ENCODE results near the gene MOB3B. TPM values are rescaled to one million over a fixed set of nuclear protein-coding genes. Genes with fewer than 3 reads are reported as not detected.

The MOB3B gene
- total RNA-seq, 4 donors from 2014 or later, result 8.2 to 16.5 (median 10.5) TPM

GRCh38 chr9:27535701-27536118 is 6.1 kb upstream of the MOB3B start:
- DNase-seq (ENCODE audit: low spot score in 2 of 2), result no peak
- no peak overlapping the region for H3K4me3 ChIP-seq (ENCODE audit: low read depth, poor library complexity, severe bottlenecking)
- TF ChIP-seq CTCF (IDR thresholded peaks at IDR 0.05) (no peak), POLR2A (IDR thresholded peaks at IDR 0.05) (no peak)
- intact Hi-C loops (cut with DNase I; ENCODE audit: low total_unique reads), result no loop called here
- 60 to 73% methylated on average over 3 of the region's 3 CpGs for WGBS, 2 donors

GRCh38 chr9:27534658-27535209 is 5.1 kb upstream of the MOB3B start:
- H3K4me3 ChIP-seq (ENCODE audit: low read depth, poor library complexity, severe bottlenecking), result no peak overlapping the region
- DNase-seq (ENCODE audit: low spot score in 2 of 2), result no peak
- TF ChIP-seq POLR2A (IDR thresholded peaks at IDR 0.05), result no peak
- no peak for TF ChIP-seq CTCF (IDR thresholded peaks at IDR 0.05)
- intact Hi-C loops (cut with DNase I; ENCODE audit: low total_unique reads), result no loop called here
- WGBS, 2 donors, result 80 to 87% methylated on average over 3 of the region's 3 CpGs

- WGBS, 2 donors, result 46 to 57% methylated on average over 4 of the region's 4 CpGs
- H3K4me3 ChIP-seq (ENCODE audit: low read depth, poor library complexity, severe bottlenecking), result no peak overlapping the region
- intact Hi-C loops (cut with DNase I; ENCODE audit: low total_unique reads), result no loop called here
- TF ChIP-seq POLR2A (IDR thresholded peaks at IDR 0.05), result no peak
- no peak for TF ChIP-seq CTCF (IDR thresholded peaks at IDR 0.05)
- no peak for DNase-seq (ENCODE audit: low spot score in 2 of 2)
These were observed 4.5 kb upstream of the MOB3B start for GRCh38 chr9:27534131-27534530.

GRCh38 chr9:27533311-27533710 is 3.7 kb upstream of the MOB3B start:
- no peak for TF ChIP-seq CTCF (IDR thresholded peaks at IDR 0.05)
- no peak for TF ChIP-seq POLR2A (IDR thresholded peaks at IDR 0.05)
- intact Hi-C loops (cut with DNase I; ENCODE audit: low total_unique reads), result no loop called here
- 57 to 61% methylated on average over 1 of the region's 1 CpG for WGBS, 2 donors
- DNase-seq (ENCODE audit: low spot score in 2 of 2), result no peak
- no peak overlapping the region for H3K4me3 ChIP-seq (ENCODE audit: low read depth, poor library complexity, severe bottlenecking)

GRCh38 chr9:27532046-27532445 is 2.4 kb upstream of the MOB3B start:
- TF ChIP-seq POLR2A (IDR thresholded peaks at IDR 0.05) (no peak), CTCF (IDR thresholded peaks at IDR 0.05) (no peak)
- no peak overlapping the region for H3K4me3 ChIP-seq (ENCODE audit: low read depth, poor library complexity, severe bottlenecking)
- DNase-seq (ENCODE audit: low spot score in 2 of 2), result no peak
- WGBS, 2 donors, result 70 to 81% methylated on average over 1 of the region's 1 CpG
- intact Hi-C loops (cut with DNase I; ENCODE audit: low total_unique reads), result no loop called here
